ENCODE measurements around the gene C1QTNF2.

Gene C1QTNF2

DNA sequence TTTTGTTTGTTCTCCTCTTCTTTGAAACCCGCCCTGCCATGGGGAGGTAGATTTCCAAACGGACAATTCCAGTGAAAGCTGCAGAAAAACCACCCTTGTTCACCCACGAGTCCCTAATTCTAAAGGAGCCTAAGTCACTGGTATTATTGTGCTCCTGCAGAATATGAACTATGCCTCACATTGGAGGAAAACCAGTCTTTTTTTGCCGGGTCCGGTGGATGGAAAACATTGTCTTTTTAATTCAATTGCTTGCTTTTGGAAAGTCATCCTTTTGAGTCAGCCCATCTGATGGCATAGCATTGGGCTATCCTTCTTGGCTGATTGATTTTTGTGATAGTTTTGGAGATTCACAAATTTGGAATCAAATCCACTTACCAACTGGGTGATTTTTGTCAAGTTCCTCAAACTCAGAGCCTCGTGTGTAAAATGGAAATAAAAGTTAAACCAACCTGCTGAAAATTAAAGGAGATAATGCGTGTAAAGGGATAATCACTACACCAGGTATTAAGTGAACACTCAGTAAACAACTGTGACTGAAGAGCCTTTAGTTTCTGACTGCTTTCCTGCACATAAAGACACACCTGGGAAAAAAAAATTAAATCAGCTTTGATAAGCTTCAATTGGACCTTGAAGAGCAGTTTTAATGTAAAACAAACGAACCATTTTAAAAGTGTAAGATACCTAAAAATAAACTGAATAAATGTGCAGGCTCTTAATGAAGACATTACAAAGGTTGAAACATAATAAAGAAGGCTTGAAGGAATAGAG is 57.3 kb downstream of the C1QTNF2 start:
- DNase-seq = no peak
- in situ Hi-C loops (cut with MboI; ENCODE audit: low pct_unique_long_range_greater_than_20kb, low sequenced_read_pairs) = no loop called here

DNA sequence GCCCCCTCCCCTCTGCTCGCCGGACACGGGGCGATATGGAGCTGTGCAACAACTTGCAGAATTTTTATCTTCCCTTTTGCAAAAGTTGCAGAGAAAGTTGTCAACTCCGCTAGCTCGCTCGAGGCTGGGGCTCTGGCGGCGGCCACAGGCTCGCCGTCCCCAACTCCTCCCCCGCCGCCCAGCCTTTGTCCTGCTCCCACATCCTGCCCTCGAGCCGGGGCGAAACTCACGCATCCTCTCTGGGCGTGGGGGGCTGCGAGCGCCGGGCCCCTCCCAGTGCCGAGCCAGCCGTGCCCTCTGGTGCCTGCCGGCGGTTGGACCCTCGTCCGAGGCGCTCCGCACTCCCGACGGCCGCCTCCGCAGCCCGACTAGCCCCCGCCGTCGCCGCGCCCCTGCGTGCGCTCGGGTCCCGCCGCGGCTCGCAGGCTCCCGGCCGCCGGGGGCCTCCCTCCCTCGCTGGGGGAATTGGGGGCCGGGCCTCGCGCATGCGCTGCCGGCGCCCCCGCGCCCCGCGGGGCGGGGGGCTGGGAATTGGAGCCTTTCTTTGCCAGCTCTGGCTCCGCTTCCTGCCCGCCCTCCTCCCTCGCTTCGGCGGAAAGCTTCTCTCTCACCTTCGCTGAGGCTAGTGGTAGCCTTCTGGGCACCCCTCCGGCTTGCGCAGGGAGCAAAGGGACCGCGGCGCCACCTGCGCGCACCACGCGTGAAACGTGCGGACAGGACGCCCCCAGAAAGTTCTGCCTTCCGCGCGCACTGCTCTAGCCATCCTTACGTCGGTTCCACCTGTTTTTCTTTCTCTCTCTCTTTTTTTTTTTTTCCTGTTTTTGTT is 58.1 kb downstream of the C1QTNF2 start, which contains the start of gene CCNJL:
Gene CCNJL, minus strand, starts transcription at position 431 of the 826 bp plus-strand sequence. CDS start 641 bp downstream, outside the sequence.
- peak; percentile 66 for DNase-seq
- in situ Hi-C loops (cut with MboI; ENCODE audit: low pct_unique_long_range_greater_than_20kb, low sequenced_read_pairs) = no loop called here

DNA sequence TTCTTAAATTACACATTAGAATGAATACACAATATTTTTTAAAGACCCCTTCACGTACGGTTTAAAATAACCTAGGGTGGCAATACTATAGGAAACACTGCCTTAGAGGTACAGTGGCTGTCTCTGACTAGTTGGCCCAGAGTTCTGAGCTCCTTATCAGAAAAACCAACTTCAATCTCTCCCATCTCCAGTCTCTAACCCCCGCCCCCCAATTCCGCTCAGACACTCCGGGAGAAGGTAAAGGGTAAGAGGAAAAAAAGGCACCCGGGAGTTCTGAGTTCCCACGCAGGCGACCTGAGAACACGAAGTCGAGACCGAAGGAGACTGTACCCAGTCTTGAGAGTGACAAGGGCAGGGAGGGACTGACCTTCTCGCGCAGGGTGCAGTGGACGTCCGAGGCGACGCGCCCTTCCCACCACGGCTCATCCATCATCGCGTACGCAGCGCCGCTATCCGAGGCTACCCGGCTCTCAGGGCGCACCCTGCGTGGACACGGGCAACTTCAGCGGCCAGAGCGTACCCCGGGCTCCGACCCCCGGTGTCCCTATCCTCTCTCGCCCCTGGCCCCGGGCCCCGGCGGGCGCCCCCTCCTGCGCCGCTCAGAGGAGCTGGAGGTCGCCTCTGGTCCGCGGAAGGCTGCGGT is 58.8 kb downstream of the C1QTNF2 start:
- in situ Hi-C loops (cut with MboI; ENCODE audit: low pct_unique_long_range_greater_than_20kb, low sequenced_read_pairs) = no loop called here
- DNase-seq = peak; percentile 4

DNA sequence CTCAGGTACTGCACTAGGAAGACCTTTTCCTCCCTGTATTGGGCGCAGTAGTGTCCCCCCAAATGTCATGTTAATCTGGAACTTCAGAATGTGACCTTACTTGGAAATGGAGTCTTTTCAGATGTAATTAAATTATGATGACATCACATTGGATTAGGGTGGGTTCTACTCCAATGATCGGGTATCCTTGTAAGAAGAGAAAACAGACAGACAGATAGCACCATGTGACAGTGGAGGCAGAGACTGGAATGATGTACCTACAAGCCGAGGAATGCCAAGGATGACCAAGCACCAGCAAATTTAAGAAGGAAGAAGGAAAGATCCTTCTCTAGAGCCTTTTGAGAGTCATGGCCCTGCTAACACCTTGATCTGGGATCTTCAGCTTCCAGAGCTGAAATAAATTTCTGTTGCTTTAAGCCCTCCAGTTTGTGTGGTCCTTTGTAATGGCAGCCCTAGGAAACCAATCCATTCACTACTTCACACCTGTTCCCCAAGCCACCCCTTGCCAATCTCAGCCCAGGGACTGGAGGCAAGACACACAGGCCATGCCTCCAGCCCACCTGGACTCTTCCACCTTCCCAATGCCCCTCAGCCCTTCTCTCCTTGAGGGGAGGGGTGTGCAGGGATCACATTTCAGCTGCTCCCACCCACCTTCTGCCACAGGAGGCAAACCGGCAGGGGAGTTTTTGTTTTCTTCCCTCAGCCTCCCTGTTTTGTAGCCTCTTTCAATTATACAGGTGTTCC is 59.7 kb downstream of the C1QTNF2 start:
- in situ Hi-C loops (cut with MboI; ENCODE audit: low pct_unique_long_range_greater_than_20kb, low sequenced_read_pairs) = no loop called here
- DNase-seq = no peak

DNA sequence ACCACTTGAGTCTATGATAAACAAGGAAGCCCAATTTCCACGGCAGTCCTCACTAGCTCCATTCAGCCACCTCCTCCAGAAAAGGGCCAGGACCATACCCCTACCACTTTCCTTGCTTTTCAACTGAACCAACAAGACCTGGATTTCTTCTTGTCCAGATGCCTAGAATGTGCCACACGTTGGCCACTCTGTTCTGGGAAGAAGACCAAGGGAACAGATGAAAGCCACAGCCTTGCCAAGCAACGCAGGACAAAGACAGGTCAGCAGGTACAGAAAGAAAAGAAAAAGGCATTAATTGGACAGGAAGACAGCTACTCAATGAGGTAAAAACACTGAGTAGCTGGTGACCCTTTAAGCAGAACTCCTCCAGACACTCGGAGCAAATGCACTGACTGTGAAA is 60.3 kb downstream of the C1QTNF2 start:
- in situ Hi-C loops (cut with MboI; ENCODE audit: low pct_unique_long_range_greater_than_20kb, low sequenced_read_pairs) = no loop called here
- no peak for DNase-seq

DNA sequence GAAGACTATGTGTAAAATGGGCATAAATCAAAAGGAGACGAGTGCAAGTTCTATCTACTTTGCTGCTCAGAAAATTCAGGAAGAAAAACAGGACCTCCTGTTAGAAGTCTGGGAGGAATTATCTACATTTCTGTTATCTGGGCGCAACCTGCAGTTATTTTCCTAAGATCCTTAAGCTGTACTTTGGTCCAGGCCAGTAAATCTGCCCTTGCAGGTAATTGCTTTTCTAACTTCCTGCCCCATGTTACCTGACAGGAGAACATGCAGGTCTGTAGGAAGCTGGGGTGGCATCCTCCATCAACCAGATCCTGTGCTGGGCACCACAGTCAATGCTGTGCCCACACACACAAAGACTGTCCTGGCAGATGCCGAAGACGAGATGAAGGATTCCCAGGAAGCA is 63.7 kb downstream of the C1QTNF2 start:
- no peak for DNase-seq
- in situ Hi-C loops (cut with MboI; ENCODE audit: low pct_unique_long_range_greater_than_20kb, low sequenced_read_pairs) = no loop called here

DNA sequence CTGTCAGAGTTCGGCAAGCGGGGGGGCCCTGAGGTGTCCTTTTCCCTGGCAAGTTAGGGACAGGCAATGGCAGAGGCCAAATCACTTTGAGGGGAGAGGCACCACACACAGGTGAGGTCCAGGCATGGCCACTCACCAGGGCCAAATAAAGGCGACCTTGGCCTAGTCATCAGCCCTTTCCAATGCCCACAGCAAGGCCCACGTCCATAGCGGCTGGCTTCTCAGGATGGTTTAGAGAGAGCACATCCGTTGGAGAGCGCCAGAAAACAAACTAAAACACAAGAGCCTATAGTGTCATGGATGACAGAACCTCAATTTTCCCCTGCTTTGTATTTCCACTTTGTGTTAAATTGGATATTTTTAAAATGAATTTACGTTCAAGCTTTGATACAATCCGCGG is 65.1 kb downstream of the C1QTNF2 start:
- no peak for DNase-seq
- in situ Hi-C loops (cut with MboI; ENCODE audit: low pct_unique_long_range_greater_than_20kb, low sequenced_read_pairs) = no loop called here

DNA sequence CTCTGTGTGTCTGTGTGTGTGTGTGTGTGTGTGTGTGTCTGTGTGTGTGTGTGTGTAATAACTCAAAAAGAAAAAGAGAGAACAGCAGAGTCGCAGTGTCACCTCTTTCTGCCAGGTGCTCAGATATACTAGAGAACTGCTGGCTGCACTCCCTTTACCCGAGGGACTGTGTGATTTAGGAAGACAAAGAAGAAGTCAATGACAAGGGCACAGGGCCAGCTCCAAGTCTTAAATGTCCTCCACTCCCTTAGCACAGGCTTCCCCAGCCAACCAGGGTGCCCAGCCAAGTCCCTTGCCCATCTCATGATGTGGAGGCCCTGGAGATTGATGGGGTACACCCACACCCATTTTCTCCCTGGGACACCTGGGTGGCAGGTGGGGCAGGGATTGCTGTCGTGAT is 66.7 kb downstream of the C1QTNF2 start:
- DNase-seq = no peak
- in situ Hi-C loops (cut with MboI; ENCODE audit: low pct_unique_long_range_greater_than_20kb, low sequenced_read_pairs) = no loop called here

DNA sequence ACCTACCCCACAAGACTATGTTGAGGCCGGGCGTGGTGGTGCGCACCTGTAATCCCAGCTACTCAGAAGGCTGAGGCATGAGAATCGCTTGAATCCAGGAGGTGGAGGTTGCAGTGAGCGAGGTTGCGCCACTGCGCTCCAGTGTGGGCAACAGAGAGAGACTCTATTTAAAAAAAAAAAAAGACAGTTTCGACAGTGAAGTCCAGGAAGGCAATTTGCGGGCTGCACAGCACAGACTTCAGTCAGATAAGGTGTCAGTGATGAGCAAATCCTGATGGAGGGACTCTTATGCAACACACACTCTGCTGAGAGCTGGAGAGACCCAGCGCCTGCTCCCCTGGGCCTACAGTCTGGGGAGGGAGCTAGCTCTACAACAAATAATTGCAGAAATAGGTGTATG is 72.2 kb downstream of the C1QTNF2 start:
- DNase-seq = no peak
- in situ Hi-C loops (cut with MboI; ENCODE audit: low pct_unique_long_range_greater_than_20kb, low sequenced_read_pairs) = no loop called here

DNA sequence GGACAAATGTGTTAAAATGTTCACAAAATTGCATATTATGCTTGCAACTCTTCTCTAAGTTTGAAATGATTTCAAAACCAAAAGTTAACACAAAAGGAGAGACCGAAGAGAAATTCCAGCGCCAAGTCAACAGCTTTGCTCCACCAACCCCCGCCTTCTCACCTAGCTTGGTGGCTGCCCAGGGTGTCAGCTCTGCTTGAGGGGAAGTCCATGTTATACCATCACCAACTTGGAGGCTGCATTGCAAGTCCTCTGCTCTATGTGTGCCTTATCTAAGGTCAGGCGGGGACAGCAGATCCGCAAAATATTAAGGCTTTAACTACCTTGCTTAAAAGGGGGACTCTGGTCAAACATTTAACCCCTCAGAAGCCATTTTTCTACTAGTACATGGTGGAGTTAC is 72.7 kb downstream of the C1QTNF2 start:
- in situ Hi-C loops (cut with MboI; ENCODE audit: low pct_unique_long_range_greater_than_20kb, low sequenced_read_pairs) = no loop called here

More for the DNA sequence above, 72.7 kb downstream of the C1QTNF2 start:
- DNase-seq = no peak

Data from KBM-7 (cell line).